Uterus (tissue), 2 donors: ENCODE results near the gene TMEM269.

Experiments used
- POLR2A ChIP-seq, 2 donors: fragments of 450-650 bp; IDR thresholded peaks; one replicate each; pipeline ENCODE4 v1.6.1; 2016; ENCODE audit warnings: antibody characterized with exemption in 2 of 2, mild to moderate bottlenecking in 1 of 2, moderate library complexity in 1 of 2
- TF ChIP-seq, protein P1 (sequence below), 4 experiments: fragments of 200-600 bp in 2 of 4; fragments of 450-650 bp in 2 of 4; sonication (generic) in 2 of 4; IDR thresholded peaks; one replicate each; pipeline ENCODE4 v1.5.1; 2016 to 2019; ENCODE audit warnings: antibody characterized with exemption in 4 of 4, mild to moderate bottlenecking in 2 of 4, moderate library complexity in 1 of 4

DNA sequence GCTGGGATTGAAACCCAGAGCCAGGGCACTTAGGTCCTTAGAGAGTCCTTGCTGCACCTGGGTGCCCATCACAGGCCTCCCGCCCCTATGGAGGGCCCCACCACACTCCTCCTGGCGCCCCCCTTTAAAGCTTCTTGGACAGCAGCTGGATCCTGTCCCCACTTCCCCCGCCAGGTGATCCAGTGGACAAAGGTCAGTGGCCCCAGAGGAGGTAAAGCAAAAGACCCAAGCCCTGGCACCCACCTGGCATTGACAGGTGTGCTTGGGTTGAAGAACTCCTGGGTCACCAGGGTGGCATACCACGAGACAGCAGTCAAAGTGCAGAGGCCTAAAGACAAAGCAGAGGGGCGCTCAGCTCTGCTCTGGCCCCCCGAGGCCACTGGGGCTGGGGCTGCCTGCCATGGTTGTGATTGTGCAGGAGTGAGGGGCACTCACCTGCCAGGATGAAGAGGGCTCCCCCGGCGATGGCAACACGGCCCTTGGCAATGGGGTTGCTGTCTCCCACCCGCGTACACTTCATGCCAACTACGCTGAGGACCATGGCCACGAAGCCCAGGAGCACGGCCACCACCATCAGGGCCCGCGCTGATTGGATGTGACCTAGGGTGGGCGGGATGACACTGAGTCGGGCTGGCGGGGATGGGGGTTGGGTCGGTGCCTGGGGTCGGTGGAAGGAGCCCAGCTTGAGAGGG is 46.7 kb upstream of the TMEM269 start:
- TF ChIP-seq, protein P1, sequence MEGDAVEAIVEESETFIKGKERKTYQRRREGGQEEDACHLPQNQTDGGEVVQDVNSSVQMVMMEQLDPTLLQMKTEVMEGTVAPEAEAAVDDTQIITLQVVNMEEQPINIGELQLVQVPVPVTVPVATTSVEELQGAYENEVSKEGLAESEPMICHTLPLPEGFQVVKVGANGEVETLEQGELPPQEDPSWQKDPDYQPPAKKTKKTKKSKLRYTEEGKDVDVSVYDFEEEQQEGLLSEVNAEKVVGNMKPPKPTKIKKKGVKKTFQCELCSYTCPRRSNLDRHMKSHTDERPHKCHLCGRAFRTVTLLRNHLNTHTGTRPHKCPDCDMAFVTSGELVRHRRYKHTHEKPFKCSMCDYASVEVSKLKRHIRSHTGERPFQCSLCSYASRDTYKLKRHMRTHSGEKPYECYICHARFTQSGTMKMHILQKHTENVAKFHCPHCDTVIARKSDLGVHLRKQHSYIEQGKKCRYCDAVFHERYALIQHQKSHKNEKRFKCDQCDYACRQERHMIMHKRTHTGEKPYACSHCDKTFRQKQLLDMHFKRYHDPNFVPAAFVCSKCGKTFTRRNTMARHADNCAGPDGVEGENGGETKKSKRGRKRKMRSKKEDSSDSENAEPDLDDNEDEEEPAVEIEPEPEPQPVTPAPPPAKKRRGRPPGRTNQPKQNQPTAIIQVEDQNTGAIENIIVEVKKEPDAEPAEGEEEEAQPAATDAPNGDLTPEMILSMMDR (IDR thresholded peaks at IDR 0.05), result no peak
- TF ChIP-seq POLR2A (IDR thresholded peaks at IDR 0.05), result no peak
